Immature natural killer cell (primary cell): Measurements from ENCODE around the gene PAAF1. TPM values are rescaled to one million over a fixed set of nuclear protein-coding genes. Genes with fewer than 3 reads are reported as not detected.

Source experiments
- DNase-seq, 3 donors: peaks; one replicate each; pipeline ENCODE4 v3.0.0; 2022; ENCODE audit warnings: mixed read lengths in 1 of 3
- H3K27ac Mint-ChIP-seq, 6 donors: one replicate each; pipeline ENCODE4 v1.8.0; 2020; ENCODE audit warnings: mixed read lengths in 6 of 6, mild to moderate bottlenecking in 5 of 6, inconsistent platforms in 4 of 6, moderate library complexity in 3 of 6
- H3K27me3 Mint-ChIP-seq, 3 donors: one replicate each; pipeline ENCODE4 v1.8.0; 2020 to 2021; ENCODE audit warnings: low read depth in 3 of 3, mild to moderate bottlenecking in 3 of 3, mixed read lengths in 3 of 3, moderate library complexity in 3 of 3, inconsistent platforms in 1 of 3
- H3K36me3 Mint-ChIP-seq, 3 donors: one replicate each; pipeline ENCODE4 v1.8.0; 2020; ENCODE audit warnings: mixed read lengths in 3 of 3, inconsistent platforms in 2 of 3, mild to moderate bottlenecking in 2 of 3
- H3K4me1 Mint-ChIP-seq, 2 donors: one replicate each; pipeline ENCODE4 v1.8.0; 2020; ENCODE audit warnings: inconsistent platforms in 2 of 2, mild to moderate bottlenecking in 2 of 2, mixed read lengths in 2 of 2, moderate library complexity in 1 of 2
- H3K4me3 Mint-ChIP-seq, 5 donors: one replicate each; pipeline ENCODE4 v1.8.0; 2020; ENCODE audit warnings: mild to moderate bottlenecking in 5 of 5, mixed read lengths in 5 of 5, inconsistent platforms in 3 of 5, moderate library complexity in 3 of 5
- H3K9me3 Mint-ChIP-seq, 6 donors: one replicate each; pipeline ENCODE4 v1.8.0; 2020; ENCODE audit warnings: mild to moderate bottlenecking in 6 of 6, mixed read lengths in 6 of 6, inconsistent platforms in 4 of 6, moderate library complexity in 3 of 6
- polyA plus RNA-seq, 3 donors: library from polyadenylated mRNA; unstranded; fragments of 300-500 nt; fragmentation: Illumina TruSeq; gene quantifications; one replicate each; pipeline ENCODE4 v1.2.3, GENCODE V29; 2021

Gene PAAF1
- polyA plus RNA-seq, 3 donors from 2014 or later, result 10.7 to 21.5 (median 14.0) TPM

- H3K9me3 Mint-ChIP-seq, result no peaks in the 10 kb centered on the region
- H3K4me3 Mint-ChIP-seq, result no peak overlapping the region
- peaks cover 9 to 17% of the 10 kb centered on the region in 2 donors for H3K4me1 Mint-ChIP-seq
- H3K27ac Mint-ChIP-seq, result no peak overlapping the region
- no peaks in the 10 kb centered on the region for H3K36me3 Mint-ChIP-seq
- no peak for DNase-seq
- peaks cover 1 to 9% (median 8%) of the 10 kb centered on the region in 3 donors for H3K27me3 Mint-ChIP-seq
Observed at GRCh38 chr11:73961321-73961720, 84.5 kb downstream of the PAAF1 start.

- Mint-ChIP-seq H3K27me3 (peaks cover 1 to 8% (median 3%) of the 10 kb centered on the region in 3 donors), H3K27ac (no peak overlapping the region), H3K9me3 (no peaks in the 10 kb centered on the region), H3K4me3 (no peak overlapping the region), H3K36me3 (no peaks in the 10 kb centered on the region), H3K4me1 (peaks cover 9 to 16% of the 10 kb centered on the region in 2 donors)
- DNase-seq, result no peak
Observed at GRCh38 chr11:73962101-73962705, 85.4 kb downstream of the PAAF1 start.

- DNase-seq, result no peak
- peak overlapping the region in 3 of 6 donors; percentile 25 to 31 (median 30) for H3K27ac Mint-ChIP-seq
- no peaks in the 10 kb centered on the region for H3K36me3 Mint-ChIP-seq
- H3K27me3 Mint-ChIP-seq, result peaks cover 1 to 6% (median 3%) of the 10 kb centered on the region in 3 donors
- no peak overlapping the region for H3K4me3 Mint-ChIP-seq
- no peaks in the 10 kb centered on the region for H3K9me3 Mint-ChIP-seq
- H3K4me1 Mint-ChIP-seq, result peaks cover 20 to 23% of the 10 kb centered on the region in 2 donors
Observed at GRCh38 chr11:73963861-73964260, 87.1 kb downstream of the PAAF1 start.

- DNase-seq, result no peak
- Mint-ChIP-seq H3K27me3 (peaks cover 0 to 6% (median 1%) of the 10 kb centered on the region in 3 donors), H3K36me3 (no peaks in the 10 kb centered on the region), H3K27ac (no peak overlapping the region), H3K4me1 (peaks cover 34 to 37% of the 10 kb centered on the region in 2 donors), H3K4me3 (no peak overlapping the region), H3K9me3 (no peaks in the 10 kb centered on the region)
Observed at GRCh38 chr11:73965076-73965763, 88.4 kb downstream of the PAAF1 start.

GRCh38 chr11:73965764-73966121, 88.9 kb downstream of the PAAF1 start:
- no peak overlapping the region for H3K4me3 Mint-ChIP-seq
- H3K27ac Mint-ChIP-seq, result no peak overlapping the region

GRCh38 chr11:73968356-73968966, 91.7 kb downstream of the PAAF1 start:
- H3K36me3 Mint-ChIP-seq, result no peaks in the 10 kb centered on the region
- H3K27ac Mint-ChIP-seq, result peak overlapping the region; percentile 71 to 97 (median 90)
- H3K4me3 Mint-ChIP-seq, result peak overlapping the region in 2 of 5 donors; percentile 19 to 32
- no peaks in the 10 kb centered on the region for H3K9me3 Mint-ChIP-seq
- peaks cover 0 to 6% (median 2%) of the 10 kb centered on the region in 3 donors for H3K27me3 Mint-ChIP-seq
- peaks cover 65 to 68% of the 10 kb centered on the region in 2 donors for H3K4me1 Mint-ChIP-seq
- DNase-seq, result no peak

More at GRCh38 chr11:73965764-73966121, 88.9 kb downstream of the PAAF1 start:
- Mint-ChIP-seq H3K9me3 (no peaks in the 10 kb centered on the region), H3K27me3 (peaks cover 0 to 6% (median 1%) of the 10 kb centered on the region in 3 donors), H3K4me1 (peaks cover 38 to 40% of the 10 kb centered on the region in 2 donors), H3K36me3 (no peaks in the 10 kb centered on the region)
- DNase-seq, result no peak

- peaks cover 0 to 8% (median 2%) of the 10 kb centered on the region in 3 donors for H3K27me3 Mint-ChIP-seq
- peak overlapping the region; percentile 82 to 97 (median 90) for H3K27ac Mint-ChIP-seq
- no peak for DNase-seq
- H3K4me3 Mint-ChIP-seq, result peak overlapping the region in 2 of 5 donors; percentile 10 to 65
- peaks cover 69 to 70% of the 10 kb centered on the region in 2 donors for H3K4me1 Mint-ChIP-seq
- H3K36me3 Mint-ChIP-seq, result peaks cover 0 to 3% (median 1%) of the 10 kb centered on the region in 3 donors
- H3K9me3 Mint-ChIP-seq, result no peaks in the 10 kb centered on the region
Observed at GRCh38 chr11:73969091-73969490, 92.3 kb downstream of the PAAF1 start.

GRCh38 chr11:73969991-73970800, 93.4 kb downstream of the PAAF1 start:
- peak; percentile 37 to 59 (median 40) for DNase-seq
- Mint-ChIP-seq H3K9me3 (no peaks in the 10 kb centered on the region), H3K4me3 (peak overlapping the region in 4 of 5 donors; percentile 60 to 65 (median 62)), H3K27ac (peak overlapping the region; percentile 82 to 97 (median 90)), H3K4me1 (peaks cover 73 to 74% of the 10 kb centered on the region in 2 donors), H3K27me3 (peaks cover 0 to 5% (median 2%) of the 10 kb centered on the region in 3 donors), H3K36me3 (peaks cover 7 to 12% (median 10%) of the 10 kb centered on the region in 3 donors)

GRCh38 chr11:73971175-73971719, 94.4 kb downstream of the PAAF1 start:
- Mint-ChIP-seq H3K27ac (peak overlapping the region; percentile 82 to 97 (median 90)), H3K9me3 (no peaks in the 10 kb centered on the region), H3K4me3 (peak overlapping the region in 3 of 5 donors; percentile 10 to 29 (median 21)), H3K27me3 (peaks cover 0 to 5% (median 2%) of the 10 kb centered on the region in 3 donors), H3K36me3 (peaks cover 10 to 23% (median 15%) of the 10 kb centered on the region in 3 donors), H3K4me1 (peaks cover 84% of the 10 kb centered on the region in 2 donors)
- DNase-seq, result no peak

GRCh38 chr11:73972187-73972586, 95.4 kb downstream of the PAAF1 start:
- peak overlapping the region; percentile 83 to 97 (median 94) for H3K27ac Mint-ChIP-seq
- no peak for DNase-seq
- peak overlapping the region in 2 of 5 donors; percentile 27 to 77 for H3K4me3 Mint-ChIP-seq
- no peaks in the 10 kb centered on the region for H3K9me3 Mint-ChIP-seq
- H3K27me3 Mint-ChIP-seq, result peaks cover 0 to 5% (median 2%) of the 10 kb centered on the region in 3 donors
- H3K4me1 Mint-ChIP-seq, result peaks cover 93 to 94% of the 10 kb centered on the region in 2 donors
- peaks cover 14 to 32% (median 22%) of the 10 kb centered on the region in 3 donors for H3K36me3 Mint-ChIP-seq

- Mint-ChIP-seq H3K27ac (peak overlapping the region; percentile 83 to 97 (median 94)), H3K4me3 (peak overlapping the region; percentile 38 to 81 (median 77)), H3K27me3 (peaks cover 0 to 5% (median 2%) of the 10 kb centered on the region in 3 donors), H3K36me3 (peaks cover 20 to 39% (median 28%) of the 10 kb centered on the region in 3 donors), H3K4me1 (peaks cover 99% of the 10 kb centered on the region in 2 donors), H3K9me3 (no peaks in the 10 kb centered on the region)
- no peak for DNase-seq
Observed at GRCh38 chr11:73972620-73973449, 96.0 kb downstream of the PAAF1 start.
